IPS-18a (cell line): ENCODE measurements around the gene STPG2.
A peak's percentile ranks its signal among the peaks of the same experiment; 100 is the strongest.
"Not testable (repeated sequence)": the region's sequence is repeated elsewhere in the genome, so short reads cannot be mapped to it uniquely, and the experiment has no call there.

Experiments
- H3K27ac ChIP-seq: one replicate; pipeline ENCODE4 v1.5.1; 2013; ENCODE audit warnings: low read length
- H3K27me3 ChIP-seq: one replicate; pipeline ENCODE4 v1.6.1; 2013; ENCODE audit warnings: mild to moderate bottlenecking, low read length; ENCODE audit not compliant: control insufficient read depth, insufficient read depth
- H3K36me3 ChIP-seq: one replicate; pipeline ENCODE4 v1.6.1; 2013; ENCODE audit warnings: low read depth, low read length; ENCODE audit not compliant: control insufficient read depth
- H3K4me1 ChIP-seq: one replicate; pipeline ENCODE4 v1.6.1; 2013; ENCODE audit warnings: low read depth, low read length; ENCODE audit not compliant: control insufficient read depth
- H3K4me3 ChIP-seq: one replicate; pipeline ENCODE4 v1.5.1; 2013; ENCODE audit warnings: low read length
- H3K9ac ChIP-seq: one replicate; pipeline ENCODE4 v1.6.1; 2013; ENCODE audit warnings: mild to moderate bottlenecking, low read length, moderate library complexity
- H3K9me3 ChIP-seq: one replicate; pipeline ENCODE4 v1.6.1; 2013; ENCODE audit warnings: low read depth, low read length; ENCODE audit not compliant: control insufficient read depth

The STPG2 gene

DNA sequence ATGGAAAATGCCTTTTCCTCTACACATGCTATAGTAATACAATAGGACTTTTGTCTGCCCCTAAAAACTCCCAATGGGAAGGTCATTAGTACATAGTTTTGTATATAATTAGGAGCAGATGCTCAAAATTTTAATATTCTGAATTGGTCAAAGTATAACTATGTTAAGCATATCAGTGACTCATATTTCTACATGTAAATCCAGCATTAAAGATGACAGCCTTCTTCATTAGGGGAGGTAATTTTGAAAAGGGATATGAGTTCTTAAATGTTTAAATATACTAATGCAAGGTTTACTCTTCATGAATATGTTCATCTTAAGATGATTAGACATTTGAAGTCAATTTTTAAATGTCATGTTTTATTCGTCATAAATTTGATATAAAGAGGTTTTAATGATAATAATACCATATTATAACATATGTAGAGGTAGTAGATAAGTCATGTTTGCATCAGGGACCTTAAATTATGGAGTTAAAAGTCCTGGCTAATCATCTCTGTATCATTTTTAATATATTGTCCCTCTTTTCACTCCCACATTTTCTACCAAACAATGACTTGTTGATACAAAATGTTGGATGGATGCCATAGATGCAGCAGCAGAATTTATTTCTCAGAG, 218.8 kb downstream of the STPG2 start:
- H3K27ac ChIP-seq = no peak overlapping the region
- H3K9ac ChIP-seq = no peak overlapping the region
- no peaks in the 10 kb centered on the region for H3K4me1 ChIP-seq
- no peaks in the 10 kb centered on the region for H3K9me3 ChIP-seq
- H3K4me3 ChIP-seq = no peak overlapping the region
- H3K27me3 ChIP-seq = no peaks in the 10 kb centered on the region
- no peaks in the 10 kb centered on the region for H3K36me3 ChIP-seq

DNA sequence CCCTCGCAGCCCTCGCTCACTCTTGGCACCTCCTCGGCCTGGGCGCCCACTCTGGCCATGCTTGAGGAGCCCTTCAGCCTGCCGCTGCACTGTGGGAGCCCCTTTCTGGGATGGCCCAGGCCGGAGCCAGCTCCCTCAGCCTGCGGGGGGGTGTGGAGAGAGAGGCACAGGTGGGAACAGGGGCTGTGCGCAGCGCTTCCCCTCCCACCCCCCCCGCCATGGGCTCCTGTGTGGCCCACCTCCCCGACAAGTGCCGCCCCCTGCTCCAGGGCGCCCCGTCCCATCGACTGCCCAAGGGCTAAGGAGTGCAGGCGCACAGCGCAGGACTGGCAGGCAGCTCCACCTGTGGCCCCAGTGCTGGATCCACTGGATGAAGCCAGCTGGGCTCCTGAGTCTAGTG, 220.2 kb downstream of the STPG2 start:
- H3K36me3 ChIP-seq = no peaks in the 10 kb centered on the region
- H3K4me3 ChIP-seq = no peak overlapping the region
- no peak overlapping the region for H3K27ac ChIP-seq
- no peak overlapping the region for H3K9ac ChIP-seq
- no peaks in the 10 kb centered on the region for H3K9me3 ChIP-seq
- no peaks in the 10 kb centered on the region for H3K4me1 ChIP-seq
- H3K27me3 ChIP-seq = no peaks in the 10 kb centered on the region

DNA sequence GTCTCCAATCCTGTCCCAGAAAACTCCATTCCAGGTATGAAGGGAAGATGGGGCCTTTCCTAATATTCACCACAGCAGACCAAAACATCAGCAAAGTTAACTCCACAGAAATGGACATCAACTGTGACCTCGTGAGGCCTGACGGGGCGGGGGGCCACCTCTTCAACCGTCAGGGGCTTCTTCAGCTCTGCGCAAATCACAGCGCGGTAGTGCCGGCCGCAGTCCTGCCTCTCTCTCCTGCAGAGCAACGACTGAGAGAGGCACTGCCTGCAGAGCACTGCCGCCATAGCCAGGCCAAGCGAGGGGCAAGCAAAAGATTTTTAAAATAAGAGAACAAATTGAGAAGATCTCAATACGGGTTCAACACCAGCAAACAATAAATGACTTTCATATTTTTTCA, 226.2 kb downstream of the STPG2 start:
- Histone ChIP-seq H3K4me3 (no peak overlapping the region), H3K9ac (no peak overlapping the region), H3K27me3 (no peaks in the 10 kb centered on the region), H3K36me3 (no peaks in the 10 kb centered on the region), H3K4me1 (no peaks in the 10 kb centered on the region), H3K9me3 (no peaks in the 10 kb centered on the region), H3K27ac (no peak overlapping the region)

DNA sequence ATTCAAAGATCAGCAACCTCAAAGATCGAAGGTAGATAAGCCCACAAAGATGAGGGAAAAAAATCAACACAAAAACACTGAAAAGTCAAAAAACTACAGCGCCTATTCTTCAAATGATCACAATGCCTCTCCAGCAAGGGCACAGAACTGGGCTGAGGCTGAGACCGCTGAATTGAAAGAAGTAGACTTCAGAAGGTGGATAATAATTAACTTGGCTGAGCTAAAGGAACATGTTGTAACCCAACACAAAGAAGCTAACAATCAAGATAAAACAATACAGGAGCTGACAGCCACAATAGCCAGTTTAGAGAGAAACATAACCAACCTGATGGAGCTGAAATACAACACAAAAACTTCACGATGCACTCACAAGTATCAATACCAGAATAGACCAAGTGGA, 231.1 kb downstream of the STPG2 start:
- H3K4me3 ChIP-seq = no peak overlapping the region
- H3K36me3 ChIP-seq = no peaks in the 10 kb centered on the region
- no peak overlapping the region for H3K27ac ChIP-seq
- H3K9ac ChIP-seq = no peak overlapping the region
- H3K27me3 ChIP-seq = no peaks in the 10 kb centered on the region
- H3K4me1 ChIP-seq = peaks cover 6% of the 10 kb centered on the region
- no peaks in the 10 kb centered on the region for H3K9me3 ChIP-seq

DNA sequence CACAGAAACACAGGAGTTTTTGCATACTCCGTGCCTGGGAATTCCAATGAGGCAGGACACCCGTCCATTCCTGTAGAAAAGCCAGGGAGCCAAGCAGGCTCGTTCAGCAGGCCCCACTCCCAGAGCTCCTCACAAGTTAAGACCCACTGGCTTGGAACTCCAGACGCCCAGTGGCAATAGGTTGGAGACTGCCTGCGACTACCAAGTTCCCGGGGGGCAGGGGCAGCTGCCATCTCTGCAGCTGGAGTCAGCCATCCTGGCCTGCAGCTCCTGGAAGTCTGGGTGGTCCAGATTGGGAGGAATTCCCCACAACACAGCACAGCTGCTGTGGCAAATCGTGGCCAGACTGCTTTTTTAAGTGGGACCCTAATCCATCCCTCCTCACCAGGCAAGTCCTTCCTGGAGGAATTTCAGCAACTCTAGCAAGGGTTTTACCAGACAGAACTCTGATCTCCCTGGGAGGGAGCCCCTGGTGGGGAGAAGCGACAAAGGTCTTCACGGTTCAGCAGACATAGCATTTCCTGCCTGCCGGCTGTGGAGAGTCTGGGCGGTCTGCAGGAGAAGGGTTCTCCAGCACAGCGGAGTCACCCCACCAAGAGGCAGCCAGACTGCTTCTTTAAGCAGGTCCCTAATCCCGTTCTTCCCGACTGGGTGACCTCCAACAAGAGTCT, 231.9 kb downstream of the STPG2 start:
- H3K4me3 ChIP-seq = no peak overlapping the region
- no peaks in the 10 kb centered on the region for H3K36me3 ChIP-seq
- H3K9ac ChIP-seq = no peak overlapping the region
- H3K9me3 ChIP-seq = no peaks in the 10 kb centered on the region
- no peak overlapping the region for H3K27ac ChIP-seq
- peaks cover 6% of the 10 kb centered on the region for H3K4me1 ChIP-seq
- H3K27me3 ChIP-seq = no peaks in the 10 kb centered on the region

DNA sequence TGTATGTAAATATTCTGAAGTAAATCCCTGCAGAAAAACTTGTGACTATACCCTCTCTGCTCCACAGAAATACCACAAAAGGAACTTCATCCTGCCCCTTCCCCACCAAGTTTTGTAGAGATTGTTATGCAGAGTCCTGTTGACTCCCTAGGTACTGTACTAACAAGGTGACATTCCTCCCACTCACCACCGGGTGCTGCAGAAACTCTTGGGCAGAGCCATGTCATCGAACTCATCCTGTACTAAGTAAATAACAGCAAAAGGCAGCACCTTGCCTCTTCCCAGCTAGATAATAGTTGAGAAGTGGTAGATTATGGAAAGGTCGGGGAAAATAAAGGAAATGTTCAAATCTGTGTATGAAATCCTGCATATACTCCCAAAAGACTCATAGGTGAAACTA, 233.3 kb downstream of the STPG2 start:
- Histone ChIP-seq H3K4me1 (peaks cover 6% of the 10 kb centered on the region), H3K9ac (no peak overlapping the region), H3K9me3 (no peaks in the 10 kb centered on the region), H3K36me3 (no peaks in the 10 kb centered on the region), H3K27ac (no peak overlapping the region), H3K4me3 (no peak overlapping the region), H3K27me3 (no peaks in the 10 kb centered on the region)

DNA sequence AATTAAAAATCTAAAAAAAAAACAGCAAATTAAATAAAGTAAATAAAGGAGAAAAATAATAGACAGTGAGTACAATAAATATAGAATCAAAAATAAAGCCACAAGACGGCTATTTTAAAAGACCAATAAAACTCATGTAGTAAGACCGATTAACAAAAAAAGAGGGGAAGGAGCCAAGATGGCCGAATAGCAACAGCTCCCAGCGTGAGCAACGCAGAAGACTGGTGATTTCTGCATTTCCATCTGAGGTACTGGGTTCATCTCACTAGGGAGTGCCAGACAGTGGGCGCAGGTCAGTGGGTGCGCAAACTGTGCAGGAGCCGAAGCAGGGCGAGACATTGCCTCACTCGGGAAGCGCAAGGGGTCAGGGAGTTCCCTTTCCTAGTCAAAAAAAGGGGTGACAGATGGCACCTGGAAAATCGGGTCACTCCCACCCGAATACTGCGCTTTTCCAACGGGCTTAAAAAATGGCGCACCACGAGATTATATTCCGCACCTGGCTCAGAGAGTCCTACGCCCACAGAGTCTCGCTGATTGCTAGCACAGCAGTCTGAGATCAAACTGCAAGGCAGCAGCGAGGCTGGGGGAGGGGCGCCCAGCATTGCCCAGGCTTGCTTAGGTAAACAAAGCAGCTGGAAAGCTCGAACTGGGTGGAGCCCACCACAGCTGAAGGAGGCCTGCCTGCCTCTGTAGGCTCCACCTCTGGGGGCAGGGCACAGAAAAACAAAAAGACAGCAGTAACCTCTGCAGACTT, 239.7 kb downstream of the STPG2 start:
- H3K9ac ChIP-seq, H3K4me1 ChIP-seq, H3K9me3 ChIP-seq, H3K27me3 ChIP-seq, H3K27ac ChIP-seq, H3K36me3 ChIP-seq: not testable (repeated sequence)
- H3K4me3 ChIP-seq = peak overlapping the region; percentile 37

DNA sequence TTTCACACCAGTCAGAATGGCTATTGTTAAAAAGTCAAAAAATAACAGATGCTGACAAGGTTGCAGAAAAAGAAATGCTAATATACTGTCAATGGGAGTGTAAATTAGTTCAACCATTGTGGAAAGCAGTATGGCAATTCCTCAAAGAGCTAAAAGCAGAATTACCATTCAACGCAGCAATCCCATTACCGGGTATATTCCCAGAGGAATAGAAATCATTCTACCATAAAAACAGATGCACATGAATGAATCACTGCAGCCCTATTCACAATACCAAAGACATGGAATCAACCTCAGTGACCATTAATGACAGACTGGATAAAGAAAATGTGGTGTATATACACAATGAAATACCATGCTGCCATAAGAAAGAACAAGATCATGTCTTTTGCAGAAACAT, 243.0 kb downstream of the STPG2 start:
- Histone ChIP-seq H3K9me3 (no peaks in the 10 kb centered on the region), H3K27ac (no peak overlapping the region), H3K27me3 (no peaks in the 10 kb centered on the region), H3K4me1 (peaks cover 7% of the 10 kb centered on the region), H3K36me3 (no peaks in the 10 kb centered on the region), H3K9ac (no peak overlapping the region), H3K4me3 (no peak overlapping the region)

DNA sequence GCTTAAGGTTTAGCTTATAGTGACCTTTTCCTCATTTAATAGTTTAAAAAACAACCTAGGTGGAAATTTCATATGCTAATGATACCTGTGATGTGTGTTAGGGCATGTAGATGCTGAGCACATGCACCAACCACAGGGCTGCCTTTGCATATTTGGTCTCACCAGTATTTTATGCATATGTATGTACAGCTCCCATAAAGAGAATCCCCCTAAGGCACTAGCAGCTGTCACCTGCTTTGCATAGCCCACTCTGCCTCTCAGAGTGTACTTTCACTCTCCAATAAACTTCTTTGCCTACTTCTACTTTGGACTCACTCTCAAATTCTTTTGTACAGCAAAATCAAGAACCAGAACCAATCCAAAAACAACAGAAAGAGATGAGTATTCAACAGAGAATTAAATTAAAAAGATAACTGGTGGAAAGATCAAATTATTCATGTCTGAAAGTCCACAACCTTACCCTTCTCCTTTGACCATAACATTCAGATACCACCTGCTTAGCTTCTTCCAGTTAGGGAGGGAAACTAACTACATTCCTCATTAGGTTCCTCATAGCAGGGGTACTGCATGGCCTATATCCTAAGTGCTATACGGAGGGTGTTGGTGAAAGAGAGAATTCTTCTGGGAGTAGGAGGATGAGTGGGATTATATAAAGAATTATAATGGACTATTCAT, 250.5 kb downstream of the STPG2 start:
- no peak overlapping the region for H3K27ac ChIP-seq
- no peak overlapping the region for H3K4me3 ChIP-seq
- no peaks in the 10 kb centered on the region for H3K27me3 ChIP-seq
- H3K4me1 ChIP-seq = no peaks in the 10 kb centered on the region
- no peaks in the 10 kb centered on the region for H3K9me3 ChIP-seq
- no peak overlapping the region for H3K9ac ChIP-seq
- no peaks in the 10 kb centered on the region for H3K36me3 ChIP-seq

DNA sequence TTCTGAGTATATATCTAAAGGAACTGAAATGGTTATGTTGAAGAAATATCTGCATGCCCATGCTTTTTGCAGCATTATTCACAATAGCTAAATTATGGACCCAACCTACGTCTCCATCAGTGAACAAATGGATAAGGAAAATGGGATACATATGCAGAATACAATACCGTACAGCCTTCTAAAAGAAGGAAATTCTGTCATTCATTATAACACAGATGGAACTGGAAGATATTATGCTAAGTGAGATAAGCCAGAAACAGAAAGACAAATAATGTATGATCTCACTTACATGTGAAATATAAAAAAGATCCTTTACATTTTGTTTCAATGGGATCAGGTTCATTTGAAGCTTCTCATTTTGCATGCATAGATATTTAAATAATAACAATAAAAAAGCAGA, 263.3 kb downstream of the STPG2 start:
- Histone ChIP-seq H3K4me3 (no peak overlapping the region), H3K9me3 (no peaks in the 10 kb centered on the region), H3K36me3 (no peaks in the 10 kb centered on the region), H3K9ac (no peak overlapping the region), H3K4me1 (no peaks in the 10 kb centered on the region), H3K27ac (no peak overlapping the region), H3K27me3 (no peaks in the 10 kb centered on the region)

DNA sequence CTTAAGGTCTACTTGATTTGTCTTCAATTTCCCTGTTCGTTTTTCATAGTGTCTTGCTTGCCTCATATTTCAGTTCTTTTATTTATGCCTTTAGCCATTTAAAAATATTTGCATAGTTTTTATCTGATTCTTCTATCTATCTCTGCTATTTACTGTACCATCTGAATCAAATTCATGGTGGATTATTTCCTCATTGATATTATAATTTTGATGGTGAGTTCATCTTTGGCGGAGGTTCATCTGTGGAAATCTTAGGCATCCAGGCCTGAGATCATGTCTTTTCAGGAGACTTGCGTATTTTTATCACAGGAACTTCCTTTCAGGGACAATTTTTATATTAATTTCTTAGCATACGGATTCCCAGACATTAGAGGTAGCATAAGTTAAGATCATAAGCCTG, 275.2 kb downstream of the STPG2 start:
- Histone ChIP-seq H3K4me3 (no peak overlapping the region), H3K9me3 (no peaks in the 10 kb centered on the region), H3K27ac (no peak overlapping the region), H3K27me3 (no peaks in the 10 kb centered on the region), H3K4me1 (no peaks in the 10 kb centered on the region), H3K9ac (no peak overlapping the region), H3K36me3 (no peaks in the 10 kb centered on the region)
